GM21825 (cell line): ENCODE results near the gene WASL.
"Not testable (repeated sequence)": the region's sequence is repeated elsewhere in the genome, so short reads cannot be mapped to it uniquely, and the experiment has no call there.

ENCODE experiments used
- ATAC-seq: cut with Tn5 transposase; IDR thresholded peaks from one replicate; pipeline ENCODE4 v1.9.1; 2021; ENCODE audit warnings: mild to moderate bottlenecking, moderate library complexity; ENCODE audit not compliant: unreplicated experiment

WASL gene

DNA sequence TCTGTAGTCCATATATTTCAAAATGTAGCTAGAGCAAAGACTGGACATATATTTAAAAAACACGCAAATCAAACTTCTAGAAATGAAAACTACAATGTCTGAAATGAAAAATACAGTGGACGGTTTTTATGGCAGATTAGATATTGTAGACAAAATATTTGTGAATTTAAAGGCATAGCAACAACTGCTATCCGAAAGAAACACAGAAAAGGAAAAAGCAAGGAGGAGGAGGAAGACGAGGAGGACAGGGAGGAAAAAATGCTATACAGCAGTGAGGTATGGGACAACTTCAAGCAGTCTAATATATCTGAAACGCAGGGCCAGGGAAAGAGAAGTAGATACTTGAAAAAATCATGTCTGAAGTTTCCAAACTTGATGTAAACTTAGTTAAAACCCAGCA is 13.3 kb downstream of the WASL start:
- no peak for ATAC-seq

DNA sequence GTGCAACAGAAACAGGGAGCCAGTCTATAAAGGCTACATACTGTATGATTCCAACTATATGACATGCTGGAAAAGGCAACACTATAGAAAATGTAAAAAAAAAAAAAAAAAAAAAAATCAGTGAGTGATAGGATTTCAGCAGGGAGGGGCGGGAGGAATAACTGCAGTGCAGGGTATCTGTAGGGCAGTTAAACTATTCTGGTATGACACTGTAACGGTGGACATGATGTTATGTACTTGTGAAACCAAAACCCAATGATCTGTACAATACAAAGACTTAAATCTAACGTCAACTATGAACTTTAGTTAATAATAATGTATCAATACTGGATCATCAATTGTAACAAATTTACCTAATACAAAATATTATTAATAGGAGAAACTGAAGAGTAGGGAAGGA is 14.3 kb downstream of the WASL start:
- ATAC-seq: no peak

DNA sequence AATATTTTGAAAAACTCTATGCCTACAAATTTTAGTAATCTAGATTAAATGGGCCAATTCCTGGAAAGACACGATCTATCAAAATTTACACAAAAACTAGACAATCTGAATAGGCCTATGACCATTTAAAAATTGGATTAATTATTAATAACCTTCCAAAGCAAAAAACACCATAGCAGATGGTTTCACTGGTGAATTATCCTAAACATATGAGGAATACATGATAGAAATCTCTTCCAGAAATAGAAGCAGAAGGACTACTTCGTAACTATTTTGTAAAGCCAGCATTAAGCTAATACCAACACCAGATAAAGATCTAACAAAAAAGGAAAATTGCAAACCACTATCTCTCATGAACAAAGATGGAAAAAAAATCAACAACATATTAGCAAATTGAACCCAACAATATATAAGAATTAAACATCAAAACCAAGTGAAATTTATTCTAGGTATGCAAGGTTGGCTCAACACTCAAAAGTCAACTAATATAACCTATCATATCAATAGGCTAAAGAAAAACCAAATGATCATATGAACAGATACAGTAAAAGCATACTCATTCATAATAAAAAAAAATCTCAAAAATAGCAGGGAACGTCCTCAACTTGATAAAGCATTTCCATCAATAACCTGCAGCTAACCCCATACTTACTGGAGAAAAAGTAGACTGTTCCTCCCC is 16.3 kb downstream of the WASL start:
- ATAC-seq: no peak

DNA sequence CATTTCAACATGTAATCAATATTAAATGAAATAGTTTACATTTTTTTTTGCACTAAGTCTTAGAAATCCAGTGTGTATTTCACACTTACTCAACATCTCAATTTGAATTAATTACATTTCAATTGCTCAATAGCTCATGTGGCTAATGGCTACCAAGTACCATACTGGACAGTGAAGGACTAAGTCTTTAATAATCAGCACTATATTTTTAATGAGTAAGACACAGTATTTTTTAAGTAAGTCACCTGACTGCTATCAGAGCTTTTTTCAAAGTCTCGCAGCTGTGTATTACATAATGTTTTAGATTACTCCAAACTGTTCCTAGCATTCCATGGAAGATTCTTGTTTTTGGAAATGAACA is 19.6 kb downstream of the WASL start:
- ATAC-seq: no peak

DNA sequence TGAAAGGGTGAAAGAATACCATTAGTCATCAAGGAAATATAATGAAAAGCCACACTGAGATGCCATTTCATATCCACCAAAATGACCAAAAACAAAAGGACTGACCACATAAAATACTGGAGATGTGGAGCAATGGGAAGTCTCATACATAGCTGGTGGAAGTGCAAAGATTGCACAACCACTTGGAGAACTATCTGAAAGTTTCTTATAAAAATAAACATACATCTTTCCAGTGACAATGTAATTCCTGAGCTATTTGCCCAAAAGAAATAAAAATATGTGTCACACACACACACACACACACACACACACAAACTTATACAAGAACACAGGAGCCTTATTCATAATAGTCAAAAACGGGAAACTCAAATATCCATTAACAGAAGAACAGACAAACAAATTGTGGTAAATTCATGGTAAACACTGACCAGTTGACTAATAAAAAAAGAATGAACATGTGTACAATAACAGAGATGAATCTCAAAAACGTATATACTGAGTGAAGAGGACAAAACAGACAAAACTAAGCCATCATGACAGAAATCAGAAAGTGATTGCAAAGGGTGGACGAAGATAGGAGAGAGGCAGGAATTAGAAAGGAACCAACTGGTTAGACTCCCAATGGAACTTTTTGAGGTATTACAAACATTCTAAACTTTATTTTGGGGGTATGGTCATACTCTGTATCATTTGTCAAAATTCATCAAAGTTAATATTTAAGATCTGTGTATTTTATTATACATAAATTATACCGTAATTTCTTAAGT is 21.5 kb downstream of the WASL start:
- no peak for ATAC-seq

DNA sequence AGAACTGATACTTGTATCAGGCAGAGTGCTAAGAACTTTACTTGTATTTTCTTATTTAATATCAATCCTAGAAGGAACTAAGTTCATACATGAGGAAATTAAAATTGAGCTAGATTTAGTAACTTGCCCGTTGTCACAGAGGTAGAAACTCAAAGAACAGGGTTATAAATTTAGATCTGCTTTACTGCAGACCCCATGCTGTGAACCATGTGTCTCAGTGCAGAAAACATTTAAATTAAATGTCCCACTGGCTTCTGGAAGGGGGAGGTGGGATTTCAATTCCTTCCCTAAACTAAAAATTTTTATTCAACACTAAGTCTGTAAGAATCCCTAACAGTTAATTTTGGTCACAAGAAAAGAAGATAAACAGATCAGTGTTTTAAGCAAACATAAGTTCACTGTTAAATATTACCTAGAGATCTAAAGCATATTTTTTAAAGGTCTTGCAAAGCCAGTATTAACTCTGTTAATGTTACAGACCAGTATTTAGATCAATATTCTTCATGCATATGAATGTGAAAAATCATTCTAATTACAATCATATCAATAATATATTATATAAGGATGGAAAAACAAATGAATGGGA is 23.1 kb downstream of the WASL start:
- no peak for ATAC-seq

DNA sequence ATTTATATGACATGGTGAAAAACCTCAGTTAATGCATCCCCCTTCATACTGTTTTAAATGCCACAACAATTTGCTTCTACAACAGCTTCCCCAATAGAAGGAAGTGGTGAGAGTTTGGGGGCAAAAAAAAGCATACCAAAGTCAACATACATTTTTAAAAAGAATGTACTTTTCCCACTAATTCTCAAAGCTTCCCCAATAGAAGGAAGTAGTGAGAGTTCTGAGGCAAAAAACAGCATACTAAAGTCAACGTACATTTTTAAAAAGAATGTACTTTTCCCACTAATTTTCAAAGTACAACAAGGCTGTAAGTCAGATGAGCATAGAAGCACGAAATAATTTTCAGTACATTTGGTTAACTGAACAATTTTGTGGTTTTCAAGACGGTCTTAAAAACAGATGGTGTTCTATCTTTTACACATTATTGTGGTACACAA is 24.0 kb downstream of the WASL start:
- ATAC-seq: no peak

DNA sequence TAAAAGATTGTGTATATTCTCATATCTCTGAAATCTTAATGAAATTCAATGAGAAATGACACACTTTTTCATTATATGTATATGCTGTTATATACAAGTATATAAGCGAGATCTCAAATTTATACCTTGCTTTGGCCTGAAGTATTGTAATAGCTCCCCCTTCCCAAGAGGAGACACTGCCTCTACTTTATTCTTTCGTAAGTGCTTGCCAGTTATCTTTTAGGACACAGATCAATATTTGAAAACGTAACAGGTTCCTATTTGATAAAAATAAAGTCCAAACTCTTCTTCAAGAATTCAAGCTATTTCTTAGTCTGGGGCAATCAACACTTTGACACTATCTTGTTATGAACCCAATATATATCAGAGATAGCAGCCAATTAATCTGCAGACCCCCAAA is 24.9 kb downstream of the WASL start:
- ATAC-seq: no peak

DNA sequence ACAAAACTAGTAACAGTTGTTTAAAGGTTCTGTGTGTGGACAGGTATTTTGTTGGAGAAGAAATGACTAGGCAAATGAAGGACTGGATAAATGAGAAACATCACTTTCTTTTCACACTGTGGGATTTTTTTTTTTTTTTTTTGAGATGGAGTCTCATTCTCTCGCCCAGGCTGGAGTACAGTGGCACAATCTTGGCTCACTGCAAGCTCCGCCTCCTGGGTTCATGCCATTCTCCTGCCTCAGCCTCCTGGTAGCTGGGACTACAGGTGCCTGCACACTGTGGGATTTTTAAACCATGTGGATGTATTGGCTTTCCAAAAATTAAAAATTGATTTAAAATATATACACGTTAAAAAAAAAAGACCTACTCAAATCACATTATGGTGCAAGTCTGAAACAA is 28.3 kb downstream of the WASL start:
- ATAC-seq: not testable (repeated sequence)

DNA sequence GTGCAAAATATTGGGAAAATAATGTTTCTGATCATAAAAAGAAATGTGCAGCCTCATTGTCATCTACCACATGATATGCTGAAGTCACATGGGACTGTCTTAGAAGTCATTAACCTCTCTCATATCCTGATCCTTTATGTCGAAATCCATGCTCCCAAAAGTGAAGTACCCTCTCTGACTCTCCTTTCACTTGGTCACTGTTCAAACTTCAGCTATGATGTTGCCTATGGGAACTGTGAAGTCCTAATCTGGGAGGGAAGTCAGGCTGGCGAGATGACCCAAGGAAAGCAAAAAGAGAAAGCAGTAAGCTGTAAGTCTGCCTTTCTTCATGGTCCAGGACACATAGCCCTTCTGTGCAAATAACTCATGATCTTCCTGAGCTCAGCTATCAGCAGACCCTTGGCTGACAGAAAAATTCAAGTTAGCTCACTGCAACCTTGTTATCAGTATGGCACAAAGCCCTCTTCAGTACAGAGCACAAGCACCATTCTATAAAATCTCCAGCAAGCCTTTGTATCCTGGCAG is 29.5 kb downstream of the WASL start:
- no peak for ATAC-seq

DNA sequence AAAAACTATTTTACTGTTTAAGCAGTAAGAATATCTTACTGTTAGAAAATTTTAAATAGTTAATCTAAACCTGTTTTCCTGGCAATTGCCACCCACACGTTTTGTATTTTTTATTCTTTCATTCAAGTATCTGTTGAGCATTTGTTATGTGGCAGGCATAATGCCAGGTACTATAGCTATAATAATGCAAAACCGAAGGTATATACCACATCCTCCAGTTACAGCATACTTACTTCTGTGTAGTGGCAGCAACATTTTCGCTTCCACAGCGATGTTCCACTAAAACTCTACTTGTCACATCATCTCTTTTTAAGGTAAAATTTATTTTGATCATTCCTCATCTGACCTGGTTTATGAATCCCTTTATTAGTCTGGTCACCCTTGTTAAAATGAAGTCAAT is 30.0 kb downstream of the WASL start:
- ATAC-seq: no peak

DNA sequence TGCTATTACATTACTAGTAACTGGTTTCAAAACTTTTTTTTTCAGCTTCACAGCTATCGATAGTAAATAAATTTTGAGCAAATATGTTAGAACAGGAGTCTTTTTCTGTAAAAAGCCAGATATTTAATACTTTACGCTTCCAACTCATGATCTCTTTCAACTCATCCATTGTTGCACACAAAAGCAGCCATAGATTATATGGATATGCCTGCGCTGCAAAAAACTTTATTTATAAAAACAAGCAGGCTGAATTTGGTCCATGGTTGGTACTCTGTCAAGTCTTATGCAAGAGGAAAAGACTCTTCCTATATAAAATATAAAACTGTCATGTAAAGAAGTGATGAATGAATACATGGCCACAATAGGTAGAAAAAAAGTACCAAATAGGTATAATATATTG is 31.1 kb downstream of the WASL start:
- ATAC-seq: no peak

DNA sequence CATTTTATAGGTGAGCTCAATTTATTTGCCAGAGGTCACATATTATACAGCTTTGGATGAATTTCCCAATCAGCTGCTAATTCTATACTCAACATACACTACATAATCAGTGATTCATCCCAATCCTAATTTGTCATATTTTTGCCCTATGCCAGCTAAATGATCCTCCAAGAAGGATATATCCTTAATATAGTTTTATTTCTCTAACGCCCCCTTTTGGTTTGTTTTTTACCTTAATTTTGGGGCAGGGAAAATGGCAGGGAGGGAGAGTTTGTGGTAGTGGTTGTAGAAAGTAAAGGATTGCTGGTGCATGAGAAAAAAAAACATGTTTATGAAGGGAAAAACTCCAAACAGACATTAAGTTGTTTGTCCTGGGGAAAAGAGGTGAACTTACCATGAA is 31.9 kb downstream of the WASL start:
- no peak for ATAC-seq

DNA sequence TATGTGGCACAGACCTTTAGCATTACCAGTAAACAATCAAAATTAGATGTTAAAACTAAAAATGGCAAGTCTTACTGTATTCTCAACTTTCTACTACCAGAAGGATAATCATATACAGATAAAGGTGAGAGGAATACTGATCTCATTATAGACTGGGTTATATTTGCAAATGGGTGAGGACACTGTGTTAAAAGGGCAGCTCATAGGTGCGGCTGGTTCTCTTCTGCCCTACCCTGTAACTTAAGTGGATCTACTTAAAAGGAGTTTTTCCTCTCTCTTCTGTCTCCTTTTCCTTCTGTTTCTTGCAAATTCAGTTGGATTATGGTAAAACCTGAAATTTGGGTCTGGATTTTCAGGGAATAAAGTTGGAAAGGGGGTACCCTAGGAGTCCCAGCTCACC is 33.0 kb downstream of the WASL start:
- ATAC-seq: no peak

DNA sequence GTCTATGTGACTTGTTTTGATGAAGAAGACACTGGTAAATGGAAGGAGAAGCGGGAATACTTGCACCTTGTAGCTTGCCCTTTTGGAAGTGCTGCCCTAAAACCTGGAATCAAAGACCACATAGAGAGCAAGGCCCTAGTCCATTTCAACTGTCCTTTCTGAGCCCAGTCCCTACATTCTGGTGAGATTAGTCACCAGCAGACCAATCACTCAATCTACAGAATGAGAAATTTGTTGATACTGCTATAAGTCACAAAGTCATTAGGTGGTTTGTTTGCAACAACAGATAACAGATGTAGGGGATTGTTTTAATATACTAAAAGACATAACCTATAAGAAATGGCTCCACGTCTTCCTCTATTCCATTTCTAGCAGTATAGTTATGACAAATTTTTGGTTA is 33.6 kb downstream of the WASL start:
- no peak for ATAC-seq

DNA sequence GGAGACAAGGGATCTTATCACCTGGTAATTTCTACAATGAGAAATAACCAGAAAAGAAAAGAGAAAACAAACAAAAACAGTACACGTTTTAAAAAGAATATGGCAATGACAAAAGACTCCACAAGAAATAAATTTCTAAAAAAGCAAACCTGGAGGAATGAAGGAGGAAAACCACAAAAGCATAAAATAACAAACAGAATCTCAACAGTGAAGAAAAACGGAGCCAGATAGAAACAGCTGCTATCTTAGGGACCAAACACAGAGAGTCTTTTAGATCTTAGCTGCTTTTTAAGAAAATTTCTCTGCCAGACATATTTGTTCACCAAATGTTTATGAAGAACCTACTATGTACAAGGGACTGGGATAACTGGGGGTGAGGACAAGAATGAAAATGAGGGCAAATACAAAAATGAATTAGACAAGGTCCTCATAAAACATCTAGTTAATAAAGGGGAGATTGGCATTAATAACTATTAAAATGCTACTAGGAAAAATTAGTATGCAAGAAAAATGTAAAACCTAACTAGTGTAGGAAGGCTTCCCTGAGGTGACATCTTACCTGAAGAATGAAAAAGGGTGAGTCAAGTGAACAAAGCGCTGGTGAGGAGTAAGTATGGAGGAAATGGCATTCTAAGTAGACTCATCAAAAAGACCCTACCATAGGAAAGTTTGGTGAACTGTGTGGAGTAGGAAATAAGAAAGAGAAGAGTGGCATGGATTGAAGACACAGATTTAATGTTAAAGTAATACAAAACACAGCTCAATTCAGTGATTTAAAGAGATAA is 34.3 kb downstream of the WASL start:
- ATAC-seq: no peak

DNA sequence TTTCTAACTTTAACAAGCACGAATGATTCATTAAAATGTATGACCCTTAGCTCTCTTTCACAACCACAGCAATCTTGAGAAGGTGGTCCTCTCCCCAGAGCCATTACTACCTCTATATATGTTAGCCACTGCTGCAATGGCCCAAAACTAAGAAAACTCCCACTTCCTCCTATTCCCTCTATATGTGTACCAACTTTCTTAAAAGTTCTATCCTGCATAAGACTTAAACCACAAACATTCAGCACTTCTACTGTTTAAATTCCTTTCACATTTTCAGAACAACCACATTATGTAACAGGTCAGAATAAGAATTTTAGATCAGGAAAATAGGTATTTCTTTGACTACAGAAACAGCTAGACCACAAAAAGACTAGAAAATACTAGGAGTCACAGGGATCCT is 36.2 kb downstream of the WASL start:
- no peak for ATAC-seq

DNA sequence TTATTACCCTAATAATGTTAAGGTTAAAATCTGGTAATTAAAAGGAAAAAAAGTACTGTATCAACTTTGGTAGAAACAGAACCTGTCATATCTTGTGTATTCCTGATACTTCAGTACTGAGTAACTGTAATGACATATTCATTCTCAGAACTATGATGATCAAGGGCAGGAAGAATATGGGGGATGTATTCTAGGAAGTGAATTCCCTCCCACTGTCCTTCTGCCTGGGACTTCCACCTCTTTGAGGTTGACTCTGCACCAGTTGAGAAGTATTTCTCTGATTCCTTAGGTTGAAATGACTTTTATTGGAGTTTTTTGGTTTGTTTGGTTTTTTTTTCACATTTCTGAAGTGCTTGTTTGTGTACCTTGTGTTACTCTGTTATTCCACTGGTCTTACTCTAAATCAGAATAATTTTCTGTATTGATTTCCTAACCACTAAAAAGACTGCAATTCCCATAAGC is 36.9 kb downstream of the WASL start:
- ATAC-seq: no peak

DNA sequence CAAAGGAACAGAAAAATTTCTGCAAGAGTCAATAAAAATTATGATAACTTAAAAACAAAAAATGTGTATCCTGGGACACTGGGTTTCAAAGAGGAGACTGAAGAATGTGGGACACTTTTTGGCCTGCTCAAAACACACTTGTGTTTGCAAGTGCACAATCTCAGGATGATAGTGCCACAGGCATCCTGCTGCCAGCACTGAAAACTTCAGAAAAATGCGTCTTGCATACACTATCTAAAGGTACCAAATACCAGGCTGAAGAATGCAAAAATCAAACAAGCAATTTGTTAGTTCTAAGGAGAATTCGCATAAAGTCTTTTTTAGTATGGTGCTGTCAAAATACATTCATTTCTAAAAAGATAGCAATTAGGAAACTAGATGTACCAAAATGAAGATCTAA is 38.1 kb downstream of the WASL start:
- ATAC-seq: no peak

DNA sequence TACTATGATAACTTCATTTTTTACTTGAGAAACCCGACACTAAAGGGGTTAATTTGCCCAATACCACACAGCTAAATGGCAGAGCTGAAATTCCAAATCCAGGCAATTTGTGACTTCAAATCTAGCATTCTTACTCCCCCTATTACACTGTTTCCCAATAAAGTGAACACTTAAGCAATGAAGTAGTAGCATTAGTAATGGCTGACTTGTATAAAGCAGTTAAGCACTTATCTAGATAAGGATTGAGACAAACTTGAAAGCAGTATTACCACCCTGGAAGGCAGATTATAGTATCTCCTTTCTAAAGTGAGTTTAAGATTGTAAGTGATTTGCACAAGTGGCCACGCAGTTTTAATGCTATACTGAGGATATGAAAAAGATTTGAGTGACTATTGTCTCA is 39.3 kb downstream of the WASL start:
- ATAC-seq: no peak

DNA sequence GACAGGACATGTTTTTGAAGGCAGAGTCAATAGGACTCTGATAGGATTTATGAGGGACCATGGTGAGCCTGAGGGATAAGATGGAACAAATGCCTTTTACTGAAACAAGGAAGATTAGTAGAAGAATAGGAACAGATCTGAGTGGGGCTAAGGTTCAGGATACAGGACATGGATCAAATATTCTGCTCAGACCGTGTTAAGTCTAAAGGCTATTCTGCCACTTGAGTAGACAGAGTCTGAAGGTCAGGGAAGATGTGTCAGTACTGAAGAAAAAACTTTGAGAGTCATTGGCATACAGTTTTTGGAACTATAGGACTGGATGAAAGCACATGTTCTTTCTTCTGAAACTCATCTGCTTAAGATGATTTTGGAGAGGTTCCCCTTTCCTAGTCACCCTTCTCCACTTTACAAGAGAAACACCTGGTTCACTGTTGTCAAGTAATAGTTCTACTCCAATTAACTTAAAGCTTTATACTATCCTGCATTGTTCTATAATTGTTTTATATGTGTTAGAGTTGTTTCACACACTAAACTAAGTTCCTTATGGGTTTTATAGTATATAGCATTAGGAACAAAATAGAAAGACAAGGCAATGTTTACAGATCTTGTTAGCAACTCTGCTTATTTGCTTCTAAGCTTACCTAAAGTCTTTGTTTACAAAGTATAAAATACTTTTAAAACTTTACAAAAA is 43.4 kb downstream of the WASL start:
- no peak for ATAC-seq
